Thyroid gland (tissue), 4 donors: Measurements from ENCODE around the gene PARD3B.

ENCODE experiments used
- CTCF ChIP-seq, 6 experiments: fragments of 200-600 bp in 3 of 6; fragments of 450-650 bp in 3 of 6; sonication (generic) in 3 of 6; IDR thresholded peaks; one replicate each; pipeline ENCODE4 v1.5.1; 2016 to 2019; ENCODE audit warnings: antibody characterized with exemption in 6 of 6, mild to moderate bottlenecking in 2 of 6, inconsistent platforms in 1 of 6, moderate library complexity in 1 of 6
- POLR2A ChIP-seq, 2 donors: fragments of 450-650 bp; IDR thresholded peaks; one replicate each; pipeline ENCODE4 v1.6.1; 2017; ENCODE audit warnings: antibody characterized with exemption in 2 of 2, mild to moderate bottlenecking in 2 of 2, moderate library complexity in 1 of 2

- TF ChIP-seq CTCF (IDR thresholded peaks at IDR 0.05): no peak
- TF ChIP-seq POLR2A (IDR thresholded peaks at IDR 0.05): no peak
Measured at GRCh38 chr2:205501826-205502225, 956.6 kb downstream of the PARD3B start.
